WTC11 (cell line): Measurements from ENCODE around the gene ADAM8.

Experiments
- ATF3 ChIP-seq: sonication (generic); formaldehyde crosslinking; conservative IDR thresholded peaks from 2 replicates; pipeline ENCODE4 v1.8.1; 2022; ENCODE audit warnings: mild to moderate bottlenecking, missing genetic modification reagents
- CREM ChIP-seq: sonication (generic); formaldehyde crosslinking; IDR thresholded peaks from 2 replicates; pipeline ENCODE4 v1.8.1; 2022; ENCODE audit warnings: mild to moderate bottlenecking, missing genetic modification reagents, moderate library complexity
- CTCF ChIP-seq: fragments of 200-600 bp; IDR thresholded peaks from 2 replicates; pipeline ENCODE4 v1.8.0; 2022; ENCODE audit warnings: antibody characterized with exemption
- GABPB1 ChIP-seq: sonication (generic); formaldehyde crosslinking; IDR thresholded peaks from 2 replicates; pipeline ENCODE4 v1.8.1; 2023; ENCODE audit warnings: mild to moderate bottlenecking, missing genetic modification reagents
- NFYB ChIP-seq: sonication (generic); formaldehyde crosslinking; conservative IDR thresholded peaks from 2 replicates; pipeline ENCODE4 v1.8.0; 2022; ENCODE audit warnings: low read depth, missing genetic modification reagents
- NR2C2 ChIP-seq: sonication (generic); formaldehyde crosslinking; IDR thresholded peaks from 2 replicates; pipeline ENCODE4 v1.8.0; 2022; ENCODE audit warnings: mild to moderate bottlenecking, missing genetic modification reagents
- SMAD3 ChIP-seq: sonication (generic); formaldehyde crosslinking; IDR thresholded peaks from 2 replicates; pipeline ENCODE4 v1.8.0; 2022; ENCODE audit warnings: missing genetic modification reagents, mild to moderate bottlenecking, borderline replicate concordance
- SMAD4 ChIP-seq: sonication (generic); formaldehyde crosslinking; IDR thresholded peaks from 2 replicates; pipeline ENCODE4 v1.8.0; 2022; ENCODE audit warnings: mild to moderate bottlenecking, missing genetic modification reagents
- STAT6 ChIP-seq: sonication (generic); formaldehyde crosslinking; conservative IDR thresholded peaks from 2 replicates; pipeline ENCODE4 v1.8.1; 2023; ENCODE audit warnings: mild to moderate bottlenecking, low read depth, missing genetic modification reagents, moderate library complexity
- TEAD1 ChIP-seq: sonication (generic); formaldehyde crosslinking; IDR thresholded peaks from 2 replicates; pipeline ENCODE4 v1.8.0; 2022; ENCODE audit warnings: mild to moderate bottlenecking, missing genetic modification reagents
- USF1 ChIP-seq: sonication (generic); formaldehyde crosslinking; IDR thresholded peaks from 2 replicates; pipeline ENCODE4 v1.8.0; 2022; ENCODE audit warnings: mild to moderate bottlenecking, missing genetic modification reagents
- ZBTB43 ChIP-seq: sonication (generic); formaldehyde crosslinking; IDR thresholded peaks from 2 replicates; pipeline ENCODE4 v1.8.1; 2023; ENCODE audit warnings: mild to moderate bottlenecking, missing genetic modification reagents
- ZNF317 ChIP-seq: sonication (generic); formaldehyde crosslinking; IDR thresholded peaks from 2 replicates; pipeline ENCODE4 v1.8.1; 2023; ENCODE audit warnings: low read depth, mild to moderate bottlenecking, moderate library complexity, missing genetic modification reagents, borderline replicate concordance

- TF ChIP-seq NR2C2 (CRISPR knock-in tag): no peak
- no peak for TF ChIP-seq CTCF
- TF ChIP-seq STAT6 (CRISPR knock-in tag): no peak
- no peak for TF ChIP-seq SMAD3 (CRISPR knock-in tag)
- TF ChIP-seq NFYB (CRISPR knock-in tag): no peak
- no peak for TF ChIP-seq USF1 (CRISPR knock-in tag)
- no peak for TF ChIP-seq CREM (CRISPR knock-in tag)
- TF ChIP-seq SMAD4 (CRISPR knock-in tag): no peak
- no peak for TF ChIP-seq GABPB1 (CRISPR knock-in tag)
- TF ChIP-seq TEAD1: no peak
- no peak for TF ChIP-seq ZBTB43 (CRISPR knock-in tag)
- TF ChIP-seq ATF3 (CRISPR knock-in tag): no peak
- no peak for TF ChIP-seq ZNF317
Measured at GRCh38 chr10:133314911-133315310, 38.2 kb upstream of the ADAM8 start.
